ENCODE results near the gene HSPA1A. TPM values are rescaled to one million over a fixed set of nuclear protein-coding genes. Genes with fewer than 3 reads are reported as not detected.
"Not testable (repeated sequence)": the region's sequence is repeated elsewhere in the genome, so short reads cannot be mapped to it uniquely, and the experiment has no call there.

Gene HSPA1A
- total RNA-seq, 1 donor from 2014 or later = 67.0 TPM

GRCh38 chr6:31834367-31835250 is 19.3 kb downstream of the HSPA1A start:
- no peak for DNase-seq (ENCODE audit: low read depth)
- no peaks in the 10 kb centered on the region for H3K27me3 ChIP-seq (ENCODE audit: control insufficient read depth, insufficient read depth, low read length)
- H3K4me3 ChIP-seq (ENCODE audit: low read depth, low read length) = peak overlapping the region; percentile 99
- TF ChIP-seq CTCF (IDR thresholded peaks at IDR 0.05; ENCODE audit: insufficient read depth, low read length, poor library complexity, severe bottlenecking) = no peak
- H3K36me3 ChIP-seq (ENCODE audit: control insufficient read depth, insufficient read depth, low read length) = no peaks in the 10 kb centered on the region

- DNase-seq (ENCODE audit: low read depth) = no peak
- Histone ChIP-seq H3K4me3 (ENCODE audit: low read depth, low read length) (peak overlapping the region; percentile 99), H3K36me3 (ENCODE audit: control insufficient read depth, insufficient read depth, low read length) (peaks cover 2% of the 10 kb centered on the region), H3K27me3 (ENCODE audit: control insufficient read depth, insufficient read depth, low read length) (no peaks in the 10 kb centered on the region)
- TF ChIP-seq CTCF (IDR thresholded peaks at IDR 0.05; ENCODE audit: insufficient read depth, low read length, poor library complexity, severe bottlenecking) = no peak
Measured at GRCh38 chr6:31836047-31836473, 20.7 kb downstream of the HSPA1A start.

GRCh38 chr6:31836474-31837368 is 21.4 kb downstream of the HSPA1A start:
- no peak for DNase-seq (ENCODE audit: low read depth)
- H3K4me3 ChIP-seq (ENCODE audit: low read depth, low read length) = peak overlapping the region; percentile 99
- no peaks in the 10 kb centered on the region for H3K27me3 ChIP-seq (ENCODE audit: control insufficient read depth, insufficient read depth, low read length)
- H3K36me3 ChIP-seq (ENCODE audit: control insufficient read depth, insufficient read depth, low read length) = peaks cover 2% of the 10 kb centered on the region
- no peak for TF ChIP-seq CTCF (IDR thresholded peaks at IDR 0.05; ENCODE audit: insufficient read depth, low read length, poor library complexity, severe bottlenecking)

GRCh38 chr6:31837369-31838113 is 22.2 kb downstream of the HSPA1A start:
- Histone ChIP-seq H3K4me3 (ENCODE audit: low read depth, low read length) (peak overlapping the region; percentile 99), H3K27me3 (ENCODE audit: control insufficient read depth, insufficient read depth, low read length) (no peaks in the 10 kb centered on the region), H3K36me3 (ENCODE audit: control insufficient read depth, insufficient read depth, low read length) (peaks cover 2% of the 10 kb centered on the region)
- no peak for TF ChIP-seq CTCF (IDR thresholded peaks at IDR 0.05; ENCODE audit: insufficient read depth, low read length, poor library complexity, severe bottlenecking)
- no peak for DNase-seq (ENCODE audit: low read depth)

- H3K36me3 ChIP-seq (ENCODE audit: control insufficient read depth, insufficient read depth, low read length); DNase-seq (ENCODE audit: low read depth); H3K27me3 ChIP-seq (ENCODE audit: control insufficient read depth, insufficient read depth, low read length): not testable (repeated sequence)
- H3K4me3 ChIP-seq (ENCODE audit: low read depth, low read length) = peak overlapping the region; percentile 99
Measured at GRCh38 chr6:31838114-31838553, 22.8 kb downstream of the HSPA1A start.
